Bronchial epithelial cell (primary cell): ENCODE data around the gene UNC5A. TPM values are rescaled to one million over a fixed set of nuclear protein-coding genes. Genes with fewer than 3 reads are reported as not detected.
A peak's percentile ranks its signal among the peaks of the same experiment; 100 is the strongest.

Experiments used
- DNase-seq: peaks from one replicate; pipeline ENCODE4 v3.0.0-alpha.2; 2010; ENCODE audit warnings: low read depth
- FAIRE-seq: peaks from 2 replicates; lab custom pipeline; 2011; peaks lifted over from hg19 to GRCh38; lab: Jason Lieb, UNC
- H3K27me3 ChIP-seq: 2 replicates; pipeline ENCODE4 v1.5.1; 2011; ENCODE audit warnings: low read length; ENCODE audit not compliant: control insufficient read depth, insufficient read depth
- H3K36me3 ChIP-seq: 2 replicates; pipeline ENCODE4 v1.5.1; 2011; ENCODE audit warnings: low read length; ENCODE audit not compliant: control insufficient read depth, insufficient read depth
- H3K4me3 ChIP-seq: 2 replicates; pipeline ENCODE4 v1.5.1; 2011; ENCODE audit warnings: mild to moderate bottlenecking, low read depth, low read length, control low read depth
- total RNA-seq: library from RNA; depleted of rRNA; stranded (reverse); fragments of >200 nt; gene quantifications from 2 replicates; pipeline ENCODE4 v1.2.1, GENCODE V29; 2014
- TF ChIP-seq, protein P1 (sequence below): IDR thresholded peaks from 2 replicates; pipeline ENCODE4 v1.5.1; 2011; ENCODE audit warnings: mild to moderate bottlenecking, moderate library complexity, low read length, control low read depth, inconsistent platforms; ENCODE audit not compliant: insufficient read depth, severe bottlenecking

Gene UNC5A
- total RNA-seq, 1 donor from 2014 or later: not detected

DNA sequence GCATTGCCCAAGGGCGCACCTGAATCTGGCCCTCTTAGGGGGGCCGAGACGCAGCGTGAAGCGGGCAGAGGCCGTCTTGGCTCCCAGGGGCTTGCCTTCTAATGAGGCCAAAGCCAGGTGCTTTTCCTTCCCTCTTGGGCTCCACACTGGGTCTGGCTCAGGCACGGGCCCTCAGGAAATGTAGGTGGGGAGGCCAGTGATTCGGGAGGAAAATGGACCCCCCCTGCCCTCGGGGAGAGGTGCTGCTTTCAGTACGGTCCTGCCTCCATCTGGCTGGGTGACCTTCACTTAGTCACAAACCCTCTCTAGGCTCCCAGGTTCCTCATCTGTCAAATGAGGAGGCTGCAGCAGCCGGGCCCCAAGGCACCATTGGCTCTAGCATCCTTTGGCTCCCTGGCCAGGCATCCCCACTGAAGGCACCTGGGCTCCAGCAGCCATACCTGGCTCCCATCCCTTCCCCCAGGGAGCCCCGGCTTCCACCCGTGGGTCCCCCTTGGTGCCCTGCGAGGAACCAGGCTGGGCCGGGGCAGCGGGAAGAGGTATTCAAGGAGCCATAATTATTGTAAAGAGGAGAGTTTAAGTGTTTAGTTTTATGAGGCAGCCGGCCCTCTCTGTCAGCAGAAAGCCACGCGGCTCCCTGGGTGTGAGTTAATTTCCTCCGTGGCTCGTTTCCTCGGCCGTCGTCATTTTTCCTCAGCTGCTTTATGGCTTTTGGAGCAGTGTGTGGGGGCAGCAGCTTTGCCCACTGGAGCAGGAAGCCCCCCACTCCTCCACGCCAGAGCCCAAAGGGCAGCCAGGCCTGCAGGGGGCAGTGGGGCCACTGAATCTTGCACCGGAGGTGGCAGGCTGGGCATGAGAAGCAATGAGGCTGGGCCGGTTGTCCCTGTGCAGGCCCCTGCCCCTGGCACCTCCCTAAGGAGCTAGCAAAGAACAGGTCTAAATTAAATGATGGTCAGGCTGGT, 24.9 kb upstream of the UNC5A start:
- TF ChIP-seq, protein P1, sequence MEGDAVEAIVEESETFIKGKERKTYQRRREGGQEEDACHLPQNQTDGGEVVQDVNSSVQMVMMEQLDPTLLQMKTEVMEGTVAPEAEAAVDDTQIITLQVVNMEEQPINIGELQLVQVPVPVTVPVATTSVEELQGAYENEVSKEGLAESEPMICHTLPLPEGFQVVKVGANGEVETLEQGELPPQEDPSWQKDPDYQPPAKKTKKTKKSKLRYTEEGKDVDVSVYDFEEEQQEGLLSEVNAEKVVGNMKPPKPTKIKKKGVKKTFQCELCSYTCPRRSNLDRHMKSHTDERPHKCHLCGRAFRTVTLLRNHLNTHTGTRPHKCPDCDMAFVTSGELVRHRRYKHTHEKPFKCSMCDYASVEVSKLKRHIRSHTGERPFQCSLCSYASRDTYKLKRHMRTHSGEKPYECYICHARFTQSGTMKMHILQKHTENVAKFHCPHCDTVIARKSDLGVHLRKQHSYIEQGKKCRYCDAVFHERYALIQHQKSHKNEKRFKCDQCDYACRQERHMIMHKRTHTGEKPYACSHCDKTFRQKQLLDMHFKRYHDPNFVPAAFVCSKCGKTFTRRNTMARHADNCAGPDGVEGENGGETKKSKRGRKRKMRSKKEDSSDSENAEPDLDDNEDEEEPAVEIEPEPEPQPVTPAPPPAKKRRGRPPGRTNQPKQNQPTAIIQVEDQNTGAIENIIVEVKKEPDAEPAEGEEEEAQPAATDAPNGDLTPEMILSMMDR: no peak
- Histone ChIP-seq H3K27me3 (peaks cover 18% of the 10 kb centered on the region), H3K4me3 (no peak overlapping the region), H3K36me3 (no peaks in the 10 kb centered on the region)
- FAIRE-seq (no peak), DNase-seq (no peak)

DNA sequence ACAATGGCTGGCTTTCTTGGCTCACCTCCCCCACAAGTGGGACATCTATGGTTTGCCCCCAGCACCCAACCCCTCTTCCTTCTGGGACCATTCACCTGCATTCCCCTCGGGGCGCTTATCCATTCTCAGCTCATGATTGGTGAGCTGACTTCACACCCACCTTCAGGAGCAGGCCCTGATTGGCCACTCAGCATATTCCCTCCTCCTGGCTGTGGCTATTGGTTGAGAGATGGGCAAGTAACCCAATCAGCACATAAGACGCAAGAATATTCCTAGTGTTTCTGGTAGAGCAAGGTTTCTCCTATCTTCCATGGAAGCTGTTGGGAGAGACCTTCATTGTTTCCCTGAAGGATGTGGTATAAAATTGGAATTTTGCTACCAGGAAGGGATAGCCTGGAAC, 22.7 kb upstream of the UNC5A start:
- Histone ChIP-seq H3K27me3 (peaks cover 20% of the 10 kb centered on the region), H3K36me3 (no peaks in the 10 kb centered on the region), H3K4me3 (no peak overlapping the region)
- FAIRE-seq (no peak), DNase-seq (no peak)
- TF ChIP-seq, protein P1: no peak

DNA sequence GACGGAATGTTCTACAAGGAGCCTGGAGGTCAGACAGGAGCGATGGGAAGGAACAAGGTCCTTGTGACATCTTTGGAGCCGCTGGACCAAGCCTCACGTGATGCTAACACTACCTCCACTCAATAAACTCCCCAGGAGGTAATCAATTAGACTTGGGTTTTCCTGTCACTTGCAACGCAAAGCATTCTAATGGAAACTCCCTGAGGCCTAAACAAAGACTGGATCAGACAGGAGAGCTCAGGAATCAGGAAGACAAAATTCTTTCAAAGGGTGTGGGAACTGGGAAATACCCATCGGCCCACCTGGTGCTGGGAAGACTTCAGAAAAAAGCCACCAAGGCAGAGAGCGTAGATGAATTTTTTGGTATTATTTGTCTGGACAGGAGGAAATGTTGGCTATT, 22.3 kb upstream of the UNC5A start:
- Histone ChIP-seq H3K36me3 (no peaks in the 10 kb centered on the region), H3K27me3 (peaks cover 23% of the 10 kb centered on the region), H3K4me3 (no peak overlapping the region)
- TF ChIP-seq, protein P1: no peak
- peak; percentile 4 for DNase-seq
- no peak for FAIRE-seq

DNA sequence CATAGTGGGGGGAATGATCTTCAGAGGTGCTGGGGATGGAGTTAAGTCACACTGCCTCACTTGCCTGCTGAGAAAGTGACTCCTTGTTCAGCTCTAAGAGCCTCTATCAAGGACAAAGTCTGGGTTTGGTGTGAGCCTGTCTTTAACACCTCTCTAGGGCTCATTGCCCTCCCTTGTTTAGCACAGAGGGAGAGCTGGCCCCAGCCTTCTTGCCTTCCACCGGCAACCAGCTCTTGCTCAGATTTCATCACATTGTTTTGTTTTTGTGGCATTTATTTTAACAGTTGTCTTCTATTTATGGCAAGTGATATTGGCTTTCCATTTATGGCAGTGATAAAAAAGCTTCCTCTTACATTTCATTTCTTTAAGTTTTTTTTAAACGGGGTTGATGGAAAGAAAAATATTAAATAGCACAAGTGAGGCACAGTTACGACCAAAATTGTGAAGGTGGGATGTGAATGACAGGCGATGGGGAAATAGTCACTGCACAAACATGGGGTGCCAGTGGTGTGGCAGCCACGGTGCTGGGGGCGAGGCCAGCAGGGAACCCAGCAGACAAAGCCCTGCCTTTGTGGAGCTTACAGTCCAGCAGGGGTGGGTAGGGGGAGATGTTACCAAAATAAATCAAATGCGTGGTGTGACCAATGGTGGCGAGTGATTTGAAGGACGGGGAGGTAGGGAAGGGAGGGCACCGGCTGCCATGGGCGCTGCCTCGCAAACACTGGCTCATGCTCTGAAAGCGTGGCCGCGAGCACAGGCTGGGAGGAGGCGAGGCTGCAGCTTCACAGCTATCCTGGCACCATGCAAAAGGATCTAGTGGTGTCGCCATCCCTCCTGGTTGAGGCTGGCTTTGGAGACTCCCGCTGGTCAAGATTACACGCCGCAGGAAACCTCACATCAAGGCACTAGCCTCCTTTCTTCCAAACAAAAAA, 21.2 kb upstream of the UNC5A start:
- H3K27me3 ChIP-seq: peaks cover 29% of the 10 kb centered on the region

DNA sequence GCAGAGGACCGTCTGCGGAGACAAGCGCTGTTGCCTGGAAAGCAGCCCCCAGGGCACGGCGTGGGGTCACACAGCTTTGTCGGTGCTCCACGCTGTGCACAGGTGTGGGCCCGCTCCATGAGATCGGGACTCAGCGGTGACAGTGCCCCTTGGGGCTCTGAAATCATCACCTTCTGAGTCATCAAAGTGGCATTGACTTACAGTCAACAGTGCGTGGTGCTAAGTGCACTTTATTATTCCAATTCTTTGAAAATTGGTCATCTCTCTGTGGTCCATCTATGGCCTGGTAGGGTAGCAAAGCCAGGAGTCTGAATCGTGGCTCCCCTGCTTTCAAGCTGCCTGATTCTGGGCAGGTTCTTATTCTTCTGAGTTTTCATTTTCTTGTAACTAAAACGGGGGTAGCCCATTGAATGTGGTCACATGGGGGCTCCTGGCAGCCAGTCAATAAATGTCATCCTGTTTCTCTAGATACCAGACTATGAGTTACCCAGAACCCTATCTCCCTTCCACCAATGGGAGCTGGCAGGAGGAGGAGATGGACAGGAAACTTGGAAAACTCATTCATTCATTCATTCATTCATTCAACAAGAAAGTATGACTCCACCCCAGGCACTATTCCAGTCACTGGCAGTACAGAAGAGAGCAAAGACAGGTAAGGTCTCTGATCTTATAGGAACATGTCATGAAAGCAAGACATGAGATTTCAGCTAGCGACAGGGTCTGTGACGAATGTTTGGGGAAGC, 20.3 kb upstream of the UNC5A start:
- Histone ChIP-seq H3K4me3 (no peak overlapping the region), H3K27me3 (peaks cover 29% of the 10 kb centered on the region), H3K36me3 (no peaks in the 10 kb centered on the region)
- TF ChIP-seq, protein P1: no peak
- DNase-seq (peak; percentile 45), FAIRE-seq (no peak)

More for the DNA sequence above, 21.2 kb upstream of the UNC5A start:
- FAIRE-seq (no peak), DNase-seq (no peak)
- Histone ChIP-seq H3K36me3 (no peaks in the 10 kb centered on the region), H3K4me3 (no peak overlapping the region)
- TF ChIP-seq, protein P1: no peak
